A549 (cell line): ENCODE results near the gene KDM4B. TPM values are rescaled to one million over a fixed set of nuclear protein-coding genes. Genes with fewer than 3 reads are reported as not detected.

Experiments
- ATAC-seq, 2 experiments: fragments of 200-7000 bp in 1 of 2; fragments of >200 bp in 1 of 2; cut with Nextera tagmentation in 1 of 2; cut with Tn5 transposase in 1 of 2; 3 replicates each; pipeline versions ENCODE4 v1.8.0 to v1.9.1; 2018 to 2020; ENCODE audit warnings: mild to moderate bottlenecking in 1 of 2, moderate library complexity in 1 of 2
- CTCF ChIA-PET: fragments of 300-600 bp; sonication (Branson Sonifier 250); formaldehyde crosslinking; extraction: SDS; loops from one replicate; lab custom pipeline; 2021; ENCODE audit warnings: antibody characterized with exemption, inconsistent platforms; lab: Yijun Ruan, JAX
- POLR2A ChIA-PET: fragments of 350-600 bp; formaldehyde crosslinking; extraction: SDS; loops from one replicate; lab custom pipeline; 2021; ENCODE audit warnings: antibody characterized with exemption, inconsistent platforms; lab: Yijun Ruan, JAX
- DNase-seq, 2 experiments: peaks; one replicate each; pipeline versions ENCODE4 v3.0.0 to v3.0.0-alpha.2; 2011 to 2016; ENCODE audit warnings: low read depth in 1 of 2, low spot score in 1 of 2
- FAIRE-seq: peaks from 2 replicates; lab custom pipeline; 2011; peaks lifted over from hg19 to GRCh38; lab: Jason Lieb, UNC
- H3K27ac ChIP-seq, 2 experiments: fragments of >200 bp; sonication (Bioruptor Twin); formaldehyde crosslinking; 3 replicates each; pipeline ENCODE4 v1.5.1; 2016 to 2017
- H3K4me1 ChIP-seq: fragments of >200 bp; sonication (Bioruptor Twin); formaldehyde crosslinking; 3 replicates; pipeline ENCODE4 v1.6.1; 2016
- H3K4me2 ChIP-seq: fragments of >200 bp; sonication (Bioruptor Twin); formaldehyde crosslinking; 3 replicates; pipeline ENCODE4 v1.6.1; 2016
- H3K4me3 ChIP-seq: fragments of >200 bp; sonication (Bioruptor Twin); formaldehyde crosslinking; 3 replicates; pipeline ENCODE4 v1.5.1; 2016
- H3K9me3 ChIP-seq: fragments of >200 bp; sonication (Bioruptor Twin); formaldehyde crosslinking; 3 replicates; pipeline ENCODE4 v1.6.1; 2016
- CBX2 ChIP-seq: fragments of 200-600 bp; sonication (generic); IDR thresholded peaks from 2 replicates; pipeline ENCODE4 v1.6.1; 2016; ENCODE audit warnings: low read depth, mild to moderate bottlenecking, borderline replicate concordance
- CBX8 ChIP-seq: fragments of 200-600 bp; sonication (generic); IDR thresholded peaks from 2 replicates; pipeline ENCODE4 v1.6.1; 2016
- CEBPB ChIP-seq, 2 experiments: fragments of >200 bp in 1 of 2; sonication (Bioruptor Twin) in 1 of 2; formaldehyde crosslinking in 1 of 2; IDR thresholded peaks; 2 replicates each; pipeline ENCODE4 v1.6.1; 2012 to 2016
- CHD2 ChIP-seq: fragments of 150-350 bp; IDR thresholded peaks from 2 replicates; pipeline ENCODE4 v1.6.1; 2014; ENCODE audit warnings: low read length; ENCODE audit not compliant: partially characterized antibody
- CTCF ChIP-seq: fragments of >200 bp; sonication (Bioruptor Twin); formaldehyde crosslinking; IDR thresholded peaks from 3 replicates; pipeline ENCODE4 v1.5.1; 2016
- EHF ChIP-seq: fragments of 250-450 bp; sonication (Bioruptor Pico); IDR thresholded peaks from 2 replicates; pipeline ENCODE4 v1.5.0; 2020; ENCODE audit warnings: mild to moderate bottlenecking
- EP300 ChIP-seq, 2 experiments: fragments of >200 bp; sonication (Bioruptor Twin); formaldehyde crosslinking; IDR thresholded peaks; 2 replicates in 1 of 2; 3 replicates in 1 of 2; pipeline ENCODE4 v1.6.1; 2016 to 2017
- FOSB ChIP-seq: fragments of 250-450 bp; sonication (Bioruptor Pico); IDR thresholded peaks from 2 replicates; pipeline ENCODE4 v1.5.0; 2020; ENCODE audit warnings: mild to moderate bottlenecking, moderate library complexity
- FOSL2 ChIP-seq, 2 experiments: fragments of 450-650 bp in 1 of 2; fragments of >200 bp in 1 of 2; sonication (Bioruptor Twin) in 1 of 2; formaldehyde crosslinking; IDR thresholded peaks; 2 replicates each; pipeline versions ENCODE4 v1.5.0 to v1.6.1; 2016 to 2020; ENCODE audit warnings: mild to moderate bottlenecking in 1 of 2, moderate library complexity in 1 of 2
- GATA3 ChIP-seq: IDR thresholded peaks from 2 replicates; pipeline ENCODE4 v1.6.1; 2012; ENCODE audit warnings: borderline replicate concordance
- HOXA7 ChIP-seq: fragments of 250-450 bp; sonication (Bioruptor Pico); IDR thresholded peaks from 2 replicates; pipeline ENCODE4 v1.5.0; 2020; ENCODE audit warnings: mild to moderate bottlenecking, moderate library complexity
- HOXB5 ChIP-seq: fragments of 250-450 bp; sonication (Bioruptor Pico); IDR thresholded peaks from 2 replicates; pipeline ENCODE4 v1.5.0; 2020; ENCODE audit warnings: mild to moderate bottlenecking, moderate library complexity
- JUNB ChIP-seq: fragments of >200 bp; sonication (Bioruptor Twin); formaldehyde crosslinking; IDR thresholded peaks from 2 replicates; pipeline ENCODE4 v1.6.1; 2016
- KDM1A ChIP-seq: fragments of 200-600 bp; sonication (generic); IDR thresholded peaks from 2 replicates; pipeline ENCODE4 v1.6.1; 2016; ENCODE audit warnings: low read depth, mild to moderate bottlenecking
- MAZ ChIP-seq: fragments of 150-350 bp; IDR thresholded peaks from 2 replicates; pipeline ENCODE4 v1.6.1; 2014; ENCODE audit warnings: antibody characterized with exemption, low read depth, low read length, borderline replicate concordance
- POLR2A ChIP-seq: IDR thresholded peaks from 2 replicates; pipeline ENCODE4 v1.6.1; 2012; ENCODE audit warnings: mild to moderate bottlenecking, low read length
- RNF2 ChIP-seq: fragments of 200-600 bp; sonication (generic); IDR thresholded peaks from 2 replicates; pipeline ENCODE4 v1.6.1; 2016; ENCODE audit warnings: low read depth, mild to moderate bottlenecking, antibody characterized with exemption, moderate library complexity, borderline replicate concordance
- SREBF2 ChIP-seq: fragments of 450-650 bp; IDR thresholded peaks from 2 replicates; pipeline ENCODE4 v1.6.1; 2014; ENCODE audit warnings: mild to moderate bottlenecking, moderate library complexity
- TFCP2L1 ChIP-seq: fragments of 250-450 bp; sonication (Bioruptor Pico); IDR thresholded peaks from 2 replicates; pipeline ENCODE4 v1.5.0; 2021; ENCODE audit warnings: mild to moderate bottlenecking
- WGBS: methylation state at CpG from one replicate; pipeline ENCODE4 v1.1.6; 2017; ENCODE audit errors: missing lambda C conversion rate; 5-methylcytosine and 5-hydroxymethylcytosine counted together
- polyA plus RNA-seq, 4 experiments: library from polyadenylated mRNA; depleted of rRNA in 3 of 4; stranded (reverse); fragments of >200 nt; fragmentation: RNase III in 1 of 4; extraction: RNeasy Plus Mini Kit Qiagen cat#74134 plus additional on column Dnase treatment in 1 of 4; gene quantifications; 2 replicates in 3 of 4; 3 replicates in 1 of 4; pipeline ENCODE4 v1.2.3, GENCODE V29; 2011 to 2017
- TF ChIP-seq, protein P1 (sequence below): fragments of 450-650 bp; IDR thresholded peaks from 2 replicates; pipeline ENCODE4 v1.6.1; 2014; ENCODE audit warnings: antibody characterized with exemption

Gene KDM4B
- polyA plus RNA-seq, 2 of the 4 experiments (the other 2 are of a cell fraction), result 3.0 to 4.6 TPM

GRCh38 chr19:5002143-5002542 is 33.2 kb downstream of the KDM4B start:
- peak in 1 of 2 experiments; percentile 64; a peak in 3 of 6 replicates for ATAC-seq
- 9% methylated on average over 4 of the region's 4 CpGs for WGBS
- H3K4me3 ChIP-seq, result no peak overlapping the region
- no peak for TF ChIP-seq HOXA7
- TF ChIP-seq FOSL2 (IDR thresholded peaks at IDR 0.05), result no peak
- peak; percentile 47; the same call in 1 of the 2 replicates for TF ChIP-seq FOSL2 (CRISPR knock-in tag; IDR thresholded peaks at IDR 0.05)
- TF ChIP-seq, all 56 proteins: peak for 1
- ChIA-PET POLR2A (no interaction called here), CTCF (interaction anchor here (0.6 to 1.9 kb wide), 14 partner anchors 13 to 635 kb away, joined by 3 to 7 read pairs (median 4); no protein-coding TSS in a partner anchor)
- H3K4me1 ChIP-seq, result peaks cover 12% of the 10 kb centered on the region
- DNase-seq (peak in 1 of 2 experiments; percentile 27), FAIRE-seq (no peak)
- H3K9me3 ChIP-seq, result no peaks in the 10 kb centered on the region
- H3K27ac ChIP-seq, result peak overlapping the region in 1 of 2 experiments; percentile 57; a peak in 2 of 6 replicates
- H3K4me2 ChIP-seq, result peak overlapping the region; percentile 61

- no peaks in the 10 kb centered on the region for H3K9me3 ChIP-seq
- ATAC-seq, result no peak
- POLR2A ChIA-PET, result no interaction called here
- H3K27ac ChIP-seq, result no peak overlapping the region
- no peak overlapping the region for H3K4me2 ChIP-seq
- no peak for DNase-seq
- H3K4me3 ChIP-seq, result no peak overlapping the region
- CTCF ChIA-PET, result interaction anchor here (1.9 kb wide), 1 partner anchor 93 kb away, joined by 4 read pairs; no protein-coding TSS in a partner anchor
- TF ChIP-seq SREBF2, result no peak
- TF ChIP-seq CHD2, result no peak
- no peak for TF ChIP-seq CBX2
- no peak for TF ChIP-seq JUNB
- TF ChIP-seq, protein P1, sequence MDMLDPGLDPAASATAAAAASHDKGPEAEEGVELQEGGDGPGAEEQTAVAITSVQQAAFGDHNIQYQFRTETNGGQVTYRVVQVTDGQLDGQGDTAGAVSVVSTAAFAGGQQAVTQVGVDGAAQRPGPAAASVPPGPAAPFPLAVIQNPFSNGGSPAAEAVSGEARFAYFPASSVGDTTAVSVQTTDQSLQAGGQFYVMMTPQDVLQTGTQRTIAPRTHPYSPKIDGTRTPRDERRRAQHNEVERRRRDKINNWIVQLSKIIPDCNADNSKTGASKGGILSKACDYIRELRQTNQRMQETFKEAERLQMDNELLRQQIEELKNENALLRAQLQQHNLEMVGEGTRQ, result no peak
- TF ChIP-seq TFCP2L1 (CRISPR knock-in tag), result no peak
- TF ChIP-seq FOSB (CRISPR knock-in tag), result no peak
- TF ChIP-seq KDM1A, result no peak
- TF ChIP-seq POLR2A, result no peak
- TF ChIP-seq CTCF, result no peak
- no peak for TF ChIP-seq HOXB5 (CRISPR knock-in tag)
- TF ChIP-seq EP300 (IDR thresholded peaks at IDR 0.05), result no peak
- no peak for TF ChIP-seq RNF2
- TF ChIP-seq MAZ, result no peak
- TF ChIP-seq GATA3, result no peak
- no peak for TF ChIP-seq CEBPB (IDR thresholded peaks at IDR 0.05)
- no peak for TF ChIP-seq EHF (CRISPR knock-in tag)
- 87% methylated on average over 16 of the region's 18 CpGs for WGBS
- no peak for FAIRE-seq
- H3K4me1 ChIP-seq, result peaks cover 12% of the 10 kb centered on the region
Measured at GRCh38 chr19:5003781-5004180, 34.9 kb downstream of the KDM4B start.

- 100% methylated on average over 2 of the region's 5 CpGs for WGBS
- Histone ChIP-seq H3K4me2 (no peak overlapping the region), H3K4me1 (peaks cover 12% of the 10 kb centered on the region), H3K9me3 (no peaks in the 10 kb centered on the region), H3K27ac (no peak overlapping the region), H3K4me3 (no peak overlapping the region)
- CTCF ChIA-PET, result interaction anchor here (1.3 kb wide), 1 partner anchor 16 kb away, joined by 4 read pairs; no protein-coding TSS in a partner anchor
- POLR2A ChIA-PET, result no interaction called here
- no peak for DNase-seq
- ATAC-seq, result no peak
- FAIRE-seq, result no peak
- TF ChIP-seq CBX8, result no peak
Measured at GRCh38 chr19:5005096-5005495, 36.2 kb downstream of the KDM4B start.
